Right lobe of liver (tissue), 4 donors: ENCODE results near the gene PARP1.

Experiments used
- POLR2A ChIP-seq: fragments of 450-650 bp; IDR thresholded peaks from one replicate; pipeline ENCODE4 v1.6.1; 2017; ENCODE audit warnings: antibody characterized with exemption, mild to moderate bottlenecking
- TF ChIP-seq, protein P1 (sequence below), 4 donors: fragments of 200-600 bp in 3 of 4; fragments of 450-650 bp in 1 of 4; IDR thresholded peaks; one replicate each; pipeline versions ENCODE4 v1.5.1 to v1.8.0; 2016 to 2022; ENCODE audit warnings: antibody characterized with exemption in 4 of 4, mild to moderate bottlenecking in 2 of 4
- donor health status: DM: no; HTN: no; CAD: no.
- donor health status: DM: no; HTN: no; CAD: no.
- donor health status: DM: no; HTN: yes; CAD: no.

DNA sequence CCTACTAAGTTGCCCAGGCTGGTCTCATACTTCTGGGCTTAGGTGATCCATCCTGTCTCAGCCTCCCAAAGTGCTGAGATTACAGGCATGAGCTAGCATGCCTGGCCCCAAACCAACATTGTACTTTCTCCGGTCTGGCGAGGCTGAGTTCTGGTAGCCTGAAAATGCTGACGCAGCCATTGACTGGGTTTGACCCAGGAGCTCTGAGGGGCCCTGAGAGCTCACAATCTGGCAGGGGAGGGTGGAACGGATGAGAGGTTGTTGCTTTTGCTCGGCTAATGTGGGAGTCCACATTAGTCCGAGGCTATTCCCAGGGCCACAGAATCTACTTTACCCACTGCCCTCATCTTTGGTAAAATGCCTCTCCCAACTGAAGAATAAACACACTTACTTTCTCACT is 35.1 kb upstream of the PARP1 start:
- TF ChIP-seq, protein P1, sequence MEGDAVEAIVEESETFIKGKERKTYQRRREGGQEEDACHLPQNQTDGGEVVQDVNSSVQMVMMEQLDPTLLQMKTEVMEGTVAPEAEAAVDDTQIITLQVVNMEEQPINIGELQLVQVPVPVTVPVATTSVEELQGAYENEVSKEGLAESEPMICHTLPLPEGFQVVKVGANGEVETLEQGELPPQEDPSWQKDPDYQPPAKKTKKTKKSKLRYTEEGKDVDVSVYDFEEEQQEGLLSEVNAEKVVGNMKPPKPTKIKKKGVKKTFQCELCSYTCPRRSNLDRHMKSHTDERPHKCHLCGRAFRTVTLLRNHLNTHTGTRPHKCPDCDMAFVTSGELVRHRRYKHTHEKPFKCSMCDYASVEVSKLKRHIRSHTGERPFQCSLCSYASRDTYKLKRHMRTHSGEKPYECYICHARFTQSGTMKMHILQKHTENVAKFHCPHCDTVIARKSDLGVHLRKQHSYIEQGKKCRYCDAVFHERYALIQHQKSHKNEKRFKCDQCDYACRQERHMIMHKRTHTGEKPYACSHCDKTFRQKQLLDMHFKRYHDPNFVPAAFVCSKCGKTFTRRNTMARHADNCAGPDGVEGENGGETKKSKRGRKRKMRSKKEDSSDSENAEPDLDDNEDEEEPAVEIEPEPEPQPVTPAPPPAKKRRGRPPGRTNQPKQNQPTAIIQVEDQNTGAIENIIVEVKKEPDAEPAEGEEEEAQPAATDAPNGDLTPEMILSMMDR (IDR thresholded peaks at IDR 0.05): no peak
- no peak for TF ChIP-seq POLR2A
